A549 (cell line): Measurements from ENCODE around the gene REEP3.

ENCODE experiments used
- CHD4 ChIP-seq: fragments of 200-600 bp; sonication (generic); IDR thresholded peaks from 2 replicates; pipeline ENCODE4 v1.6.1; 2016; ENCODE audit warnings: antibody characterized with exemption, mild to moderate bottlenecking, borderline replicate concordance
- CTCF ChIP-seq: fragments of >200 bp; sonication (Bioruptor Twin); formaldehyde crosslinking; IDR thresholded peaks from 3 replicates; pipeline ENCODE4 v1.5.1; 2016
- EP300 ChIP-seq, 2 experiments: fragments of >200 bp; sonication (Bioruptor Twin); formaldehyde crosslinking; IDR thresholded peaks; 2 replicates in 1 of 2; 3 replicates in 1 of 2; pipeline ENCODE4 v1.6.1; 2016 to 2017
- HDAC2 ChIP-seq: fragments of 200-600 bp; sonication (generic); IDR thresholded peaks from 2 replicates; pipeline ENCODE4 v1.6.1; 2016
- HMGXB4 ChIP-seq: fragments of 250-450 bp; sonication (Bioruptor Pico); IDR thresholded peaks from 2 replicates; pipeline ENCODE4 v1.5.0; 2021; ENCODE audit warnings: mild to moderate bottlenecking, moderate library complexity, borderline replicate concordance
- JUN ChIP-seq, 2 experiments: fragments of >200 bp; sonication (Bioruptor Twin); formaldehyde crosslinking; IDR thresholded peaks; 2 replicates in 1 of 2; 3 replicates in 1 of 2; pipeline ENCODE4 v1.6.1; 2016 to 2017
- JUNB ChIP-seq: fragments of >200 bp; sonication (Bioruptor Twin); formaldehyde crosslinking; IDR thresholded peaks from 2 replicates; pipeline ENCODE4 v1.6.1; 2016
- PBX3 ChIP-seq: IDR thresholded peaks from 2 replicates; pipeline ENCODE4 v1.6.1; 2012
- POLR2A ChIP-seq: IDR thresholded peaks from 2 replicates; pipeline ENCODE4 v1.6.1; 2012; ENCODE audit warnings: mild to moderate bottlenecking, low read length
- RCOR1 ChIP-seq: fragments of 150-350 bp; IDR thresholded peaks from 2 replicates; pipeline ENCODE4 v1.6.1; 2014; ENCODE audit warnings: antibody characterized with exemption, low read length, low read depth
- USF2 ChIP-seq: fragments of 450-650 bp; IDR thresholded peaks from 2 replicates; pipeline ENCODE4 v1.6.1; 2014; ENCODE audit warnings: antibody characterized with exemption
- TF ChIP-seq, protein P1 (sequence below): fragments of 200-600 bp; sonication (generic); IDR thresholded peaks from 2 replicates; pipeline ENCODE4 v1.6.1; 2016; ENCODE audit warnings: antibody characterized with exemption, mild to moderate bottlenecking, moderate library complexity

GRCh38 chr10:63534723-63535122 lies 13.5 kb downstream of the REEP3 start:
- no peak for TF ChIP-seq POLR2A
- TF ChIP-seq, protein P1, sequence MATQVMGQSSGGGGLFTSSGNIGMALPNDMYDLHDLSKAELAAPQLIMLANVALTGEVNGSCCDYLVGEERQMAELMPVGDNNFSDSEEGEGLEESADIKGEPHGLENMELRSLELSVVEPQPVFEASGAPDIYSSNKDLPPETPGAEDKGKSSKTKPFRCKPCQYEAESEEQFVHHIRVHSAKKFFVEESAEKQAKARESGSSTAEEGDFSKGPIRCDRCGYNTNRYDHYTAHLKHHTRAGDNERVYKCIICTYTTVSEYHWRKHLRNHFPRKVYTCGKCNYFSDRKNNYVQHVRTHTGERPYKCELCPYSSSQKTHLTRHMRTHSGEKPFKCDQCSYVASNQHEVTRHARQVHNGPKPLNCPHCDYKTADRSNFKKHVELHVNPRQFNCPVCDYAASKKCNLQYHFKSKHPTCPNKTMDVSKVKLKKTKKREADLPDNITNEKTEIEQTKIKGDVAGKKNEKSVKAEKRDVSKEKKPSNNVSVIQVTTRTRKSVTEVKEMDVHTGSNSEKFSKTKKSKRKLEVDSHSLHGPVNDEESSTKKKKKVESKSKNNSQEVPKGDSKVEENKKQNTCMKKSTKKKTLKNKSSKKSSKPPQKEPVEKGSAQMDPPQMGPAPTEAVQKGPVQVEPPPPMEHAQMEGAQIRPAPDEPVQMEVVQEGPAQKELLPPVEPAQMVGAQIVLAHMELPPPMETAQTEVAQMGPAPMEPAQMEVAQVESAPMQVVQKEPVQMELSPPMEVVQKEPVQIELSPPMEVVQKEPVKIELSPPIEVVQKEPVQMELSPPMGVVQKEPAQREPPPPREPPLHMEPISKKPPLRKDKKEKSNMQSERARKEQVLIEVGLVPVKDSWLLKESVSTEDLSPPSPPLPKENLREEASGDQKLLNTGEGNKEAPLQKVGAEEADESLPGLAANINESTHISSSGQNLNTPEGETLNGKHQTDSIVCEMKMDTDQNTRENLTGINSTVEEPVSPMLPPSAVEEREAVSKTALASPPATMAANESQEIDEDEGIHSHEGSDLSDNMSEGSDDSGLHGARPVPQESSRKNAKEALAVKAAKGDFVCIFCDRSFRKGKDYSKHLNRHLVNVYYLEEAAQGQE = no peak
- no peak for TF ChIP-seq CTCF
- no peak for TF ChIP-seq EP300 (IDR thresholded peaks at IDR 0.05)
- TF ChIP-seq JUNB = no peak
- no peak for TF ChIP-seq HMGXB4 (CRISPR knock-in tag)
- TF ChIP-seq RCOR1 = no peak
- no peak for TF ChIP-seq CHD4
- no peak for TF ChIP-seq JUN (IDR thresholded peaks at IDR 0.05)
- no peak for TF ChIP-seq USF2
- TF ChIP-seq PBX3 = no peak
- no peak for TF ChIP-seq HDAC2
